IPS-11a (cell line): ENCODE data around the gene TYRP1.

Source experiments
- H3K4me3 ChIP-seq: one replicate; pipeline ENCODE4 v1.5.1; 2013; ENCODE audit warnings: low read depth, low read length, control low read depth

The TYRP1 gene

DNA sequence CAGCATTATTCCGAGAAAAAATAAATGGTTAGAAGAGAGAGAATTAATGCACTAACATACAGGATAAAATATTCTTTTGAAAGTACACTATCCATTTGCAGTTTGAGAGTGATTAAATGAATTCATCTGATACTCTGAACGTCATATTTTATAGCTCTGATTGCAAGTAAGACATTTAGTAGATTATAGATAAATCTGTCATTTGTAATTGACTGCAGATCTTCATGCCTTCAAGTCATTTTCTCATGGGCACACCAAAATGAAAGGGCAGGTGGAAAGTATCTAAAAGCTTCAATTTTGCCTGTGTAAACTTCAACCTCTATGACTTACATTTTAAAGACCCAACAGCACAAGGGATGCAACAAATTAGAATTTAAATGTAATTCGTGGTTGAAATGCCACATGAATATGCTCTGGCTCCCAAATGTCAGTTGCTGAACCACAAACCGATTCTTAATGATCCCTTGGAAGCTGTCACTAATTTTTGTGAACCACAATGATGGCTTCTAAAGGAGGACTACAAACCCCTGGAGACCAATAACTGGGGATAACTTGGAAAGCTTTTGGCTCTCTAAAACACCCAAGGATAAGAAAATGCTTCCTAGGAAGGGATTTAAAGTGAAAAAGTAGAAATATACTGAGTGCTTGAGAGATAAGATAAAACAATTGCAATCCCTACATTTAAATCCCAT, 3.9 kb downstream of the TYRP1 start:
- no peak overlapping the region for H3K4me3 ChIP-seq

DNA sequence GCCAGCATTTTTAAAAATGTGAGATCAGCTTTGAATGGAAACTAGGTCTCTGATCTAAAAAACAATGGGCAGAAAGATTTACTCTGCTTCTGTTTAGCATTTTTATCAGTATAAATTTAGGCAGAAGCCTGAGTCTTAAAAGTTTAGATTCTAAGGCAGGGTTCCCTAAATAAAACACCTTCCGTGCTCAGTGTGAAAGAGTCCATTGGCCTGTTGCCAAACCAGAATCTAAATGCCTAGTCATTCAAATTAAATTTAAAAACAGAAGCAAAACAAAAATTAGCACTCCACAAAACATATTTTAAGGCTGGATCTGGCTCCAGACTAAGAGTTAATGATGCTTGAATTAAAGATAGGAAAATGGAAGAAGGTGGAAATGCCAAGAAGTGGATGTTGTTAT, 4.5 kb downstream of the TYRP1 start:
- no peak overlapping the region for H3K4me3 ChIP-seq

DNA sequence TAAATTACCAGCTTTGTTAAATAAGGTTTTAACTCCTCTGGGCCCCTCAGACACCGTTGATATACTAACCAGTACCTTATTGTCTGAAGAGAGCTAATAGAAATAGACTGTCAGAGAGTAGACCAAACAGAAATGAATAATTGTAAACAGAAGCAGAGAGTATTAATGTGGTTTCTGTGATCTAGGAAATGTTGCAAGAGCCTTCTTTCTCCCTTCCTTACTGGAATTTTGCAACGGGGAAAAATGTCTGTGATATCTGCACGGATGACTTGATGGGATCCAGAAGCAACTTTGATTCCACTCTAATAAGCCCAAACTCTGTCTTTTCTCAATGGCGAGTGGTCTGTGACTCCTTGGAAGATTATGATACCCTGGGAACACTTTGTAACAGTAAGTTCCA, 5.1 kb downstream of the TYRP1 start:
- H3K4me3 ChIP-seq, result no peak overlapping the region

DNA sequence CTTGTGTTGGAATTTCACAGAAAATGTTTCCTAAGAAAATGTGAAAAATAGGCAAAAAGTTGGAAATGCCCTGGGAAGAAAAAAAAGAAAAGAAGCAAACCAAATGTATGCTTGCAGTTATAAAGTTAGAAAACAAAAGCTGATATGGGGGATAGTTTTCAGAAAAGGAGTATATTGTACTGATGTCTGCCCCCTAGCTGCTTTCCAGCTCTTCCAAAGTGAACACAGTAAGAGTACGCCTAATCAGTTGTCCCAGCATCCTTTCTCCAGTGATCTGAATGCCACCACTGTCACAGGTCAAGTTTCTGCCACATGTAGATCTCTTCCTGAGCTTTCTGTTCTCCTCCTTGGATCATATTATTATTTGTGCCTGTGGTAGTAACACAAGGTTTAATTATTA, 5.8 kb downstream of the TYRP1 start:
- H3K4me3 ChIP-seq, result no peak overlapping the region

DNA sequence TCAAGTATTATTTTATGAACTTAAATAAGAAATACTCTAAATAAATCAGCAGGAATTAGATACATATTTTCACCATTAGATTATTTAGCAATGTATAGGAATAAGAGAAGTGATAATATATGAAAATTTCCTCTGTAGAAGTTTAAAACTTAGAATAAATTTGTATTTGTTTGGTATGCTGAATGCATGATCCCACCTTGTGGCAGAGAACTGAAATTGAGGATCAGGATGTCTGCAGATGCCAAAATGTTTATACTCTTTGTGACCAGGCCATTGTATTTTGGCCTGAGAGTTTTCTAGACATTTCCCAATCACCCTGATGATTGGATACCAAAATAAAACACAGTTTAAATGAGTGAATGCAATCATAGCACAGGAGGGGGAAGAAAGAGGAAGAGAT, 6.3 kb downstream of the TYRP1 start:
- H3K4me3 ChIP-seq, result no peak overlapping the region

DNA sequence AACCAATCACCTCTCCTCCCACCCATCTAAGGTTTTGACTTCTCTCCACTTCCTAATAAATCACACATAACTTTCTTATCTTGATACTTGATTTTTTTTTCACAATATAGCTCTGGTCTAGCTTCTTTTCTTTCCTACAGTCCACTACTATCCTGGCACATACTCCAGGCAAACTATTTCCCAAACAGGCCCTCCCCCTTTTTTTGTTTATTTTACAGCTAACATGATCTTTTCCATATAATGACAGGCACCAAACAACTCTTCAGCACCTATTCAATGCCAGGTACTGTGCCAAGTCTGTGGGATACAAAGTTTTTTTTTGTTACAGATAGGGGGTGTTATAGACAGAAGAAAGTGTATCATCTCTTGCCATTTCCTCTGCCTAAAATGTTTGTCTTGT, 7.9 kb downstream of the TYRP1 start:
- no peak overlapping the region for H3K4me3 ChIP-seq

DNA sequence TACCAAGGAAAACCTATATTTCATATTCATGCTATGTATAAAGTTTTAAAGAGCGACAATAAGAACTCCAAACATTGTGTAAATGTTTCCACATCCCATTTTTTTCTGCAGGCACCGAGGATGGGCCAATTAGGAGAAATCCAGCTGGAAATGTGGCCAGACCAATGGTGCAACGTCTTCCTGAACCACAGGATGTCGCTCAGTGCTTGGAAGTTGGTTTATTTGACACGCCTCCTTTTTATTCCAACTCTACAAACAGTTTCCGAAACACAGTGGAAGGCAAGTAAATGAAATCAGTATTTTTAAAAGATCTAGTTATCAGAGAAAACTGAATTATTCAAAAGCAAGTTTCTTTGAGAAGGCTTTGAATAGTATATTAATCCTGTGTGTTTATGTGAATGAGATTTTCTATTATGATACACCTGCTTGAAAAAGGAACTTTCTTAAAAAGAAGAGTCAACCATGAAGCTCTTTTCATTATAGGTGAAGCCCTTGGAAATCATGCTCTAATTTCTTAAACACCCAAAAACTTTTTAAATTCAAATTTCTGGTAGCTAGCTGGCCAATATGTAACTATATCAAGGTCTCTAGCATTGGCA, 9.1 kb downstream of the TYRP1 start:
- H3K4me3 ChIP-seq, result no peak overlapping the region

DNA sequence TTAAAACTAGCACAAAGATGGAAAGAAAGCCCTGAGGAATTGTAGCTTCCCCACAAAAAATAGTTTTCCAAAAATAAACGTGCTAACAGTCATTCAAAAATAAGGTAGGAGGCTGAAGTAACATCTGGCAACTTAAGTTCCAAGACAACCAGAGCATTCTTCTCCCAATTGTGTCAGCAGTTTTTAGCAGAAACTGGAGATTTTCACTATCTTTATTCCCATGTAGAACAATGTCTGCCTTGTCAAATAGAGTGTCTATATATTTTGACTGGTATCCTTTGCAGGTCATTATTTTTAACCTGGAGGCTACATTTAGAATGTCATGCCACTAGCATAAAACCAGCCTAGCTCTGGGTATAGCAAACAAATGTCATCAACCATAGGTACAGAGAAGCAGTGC, 10.8 kb downstream of the TYRP1 start:
- H3K4me3 ChIP-seq, result no peak overlapping the region

DNA sequence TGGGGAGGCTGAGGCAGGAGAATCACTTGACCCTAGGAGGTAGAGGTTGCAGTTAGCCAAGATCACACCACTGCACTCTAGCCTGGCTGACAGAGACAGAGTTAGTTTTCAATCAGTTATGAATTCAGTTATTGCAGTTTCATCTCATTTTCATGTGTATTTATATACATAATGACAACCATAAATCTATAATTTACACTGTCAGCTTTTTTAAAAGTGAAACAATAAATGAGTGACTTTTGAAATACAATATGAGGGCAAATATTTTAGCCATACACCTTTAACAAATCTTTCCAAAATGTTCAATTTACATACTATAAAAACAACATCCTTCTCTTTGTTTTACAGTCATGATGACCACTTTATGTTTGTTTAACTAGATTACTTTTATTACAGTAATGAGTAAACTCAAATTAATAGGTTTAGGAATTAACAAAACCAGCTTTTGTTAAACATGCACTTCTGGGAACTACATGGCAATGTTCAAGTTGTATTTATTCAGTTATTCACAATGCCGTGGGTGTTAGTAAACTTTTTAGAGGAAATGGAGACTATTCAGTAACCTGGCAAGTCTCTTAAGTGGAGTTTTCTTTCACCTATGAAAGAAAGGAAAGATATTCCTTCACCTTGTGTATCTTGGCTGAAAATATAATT, 12.7 kb downstream of the TYRP1 start:
- no peak overlapping the region for H3K4me3 ChIP-seq

DNA sequence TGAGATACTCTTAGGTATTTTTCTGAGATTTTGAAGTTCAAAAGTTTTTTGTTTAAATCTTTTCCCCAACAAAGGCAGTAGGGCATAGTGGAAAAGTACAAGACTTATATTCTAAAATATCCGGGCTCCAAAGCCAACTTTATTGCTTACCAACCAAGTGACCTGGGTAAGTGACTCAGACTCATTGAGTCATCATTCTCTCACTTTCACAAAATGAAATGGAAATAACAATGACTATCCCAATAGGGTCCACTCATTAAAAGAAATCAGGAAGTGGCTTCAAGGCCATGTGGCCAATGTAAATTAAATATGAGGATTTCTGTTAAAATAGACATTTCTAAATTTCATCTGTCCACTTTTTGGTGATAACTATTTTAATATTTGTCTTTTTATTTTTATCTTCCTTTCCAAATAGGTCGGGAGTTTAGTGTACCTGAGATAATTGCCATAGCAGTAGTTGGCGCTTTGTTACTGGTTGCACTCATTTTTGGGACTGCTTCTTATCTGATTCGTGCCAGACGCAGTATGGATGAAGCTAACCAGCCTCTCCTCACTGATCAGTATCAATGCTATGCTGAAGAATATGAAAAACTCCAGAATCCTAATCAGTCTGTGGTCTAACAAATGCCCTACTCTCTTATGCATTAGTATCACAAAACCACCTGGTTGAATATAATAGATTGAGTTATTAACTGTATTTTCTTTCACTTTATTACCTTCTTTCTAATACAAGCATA, 15.5 kb downstream of the TYRP1 start:
- H3K4me3 ChIP-seq, result no peak overlapping the region

DNA sequence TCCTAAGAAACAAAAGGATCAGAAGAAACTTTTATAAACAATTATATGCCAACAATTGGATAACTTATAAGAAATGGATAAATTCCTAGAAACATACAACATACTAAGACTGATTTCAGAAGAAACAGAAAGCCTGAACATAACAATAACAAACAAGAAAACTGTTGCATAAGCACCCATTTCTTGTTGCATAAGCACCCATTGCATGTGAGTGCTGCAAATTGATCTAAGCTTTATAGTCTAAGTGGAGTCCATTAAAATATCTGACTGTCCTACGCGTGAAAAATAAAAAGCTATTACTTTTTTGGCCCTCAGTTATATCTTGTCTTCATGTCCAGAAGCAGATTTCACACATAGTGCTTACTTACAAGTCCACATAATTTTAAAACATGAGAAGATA, 19.3 kb downstream of the TYRP1 start:
- no peak overlapping the region for H3K4me3 ChIP-seq

DNA sequence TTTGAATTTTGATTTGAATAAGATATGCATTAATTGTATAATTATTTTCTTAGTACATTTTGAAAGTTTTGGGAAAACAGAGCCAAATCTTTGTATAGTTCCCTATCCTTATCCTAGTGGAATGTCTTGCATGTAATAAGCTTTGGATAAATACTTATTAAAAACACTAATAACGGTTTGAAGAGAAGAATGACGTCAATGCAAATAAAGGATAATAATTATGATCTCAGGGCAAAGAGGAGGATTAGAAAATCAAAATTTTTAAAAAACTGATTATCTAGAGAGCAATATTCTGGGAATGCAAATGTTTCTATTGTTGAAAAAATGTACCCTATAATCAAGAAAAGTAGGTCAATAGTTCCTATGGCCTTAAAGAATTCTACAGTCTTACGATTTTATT, 22.1 kb downstream of the TYRP1 start:
- no peak overlapping the region for H3K4me3 ChIP-seq

DNA sequence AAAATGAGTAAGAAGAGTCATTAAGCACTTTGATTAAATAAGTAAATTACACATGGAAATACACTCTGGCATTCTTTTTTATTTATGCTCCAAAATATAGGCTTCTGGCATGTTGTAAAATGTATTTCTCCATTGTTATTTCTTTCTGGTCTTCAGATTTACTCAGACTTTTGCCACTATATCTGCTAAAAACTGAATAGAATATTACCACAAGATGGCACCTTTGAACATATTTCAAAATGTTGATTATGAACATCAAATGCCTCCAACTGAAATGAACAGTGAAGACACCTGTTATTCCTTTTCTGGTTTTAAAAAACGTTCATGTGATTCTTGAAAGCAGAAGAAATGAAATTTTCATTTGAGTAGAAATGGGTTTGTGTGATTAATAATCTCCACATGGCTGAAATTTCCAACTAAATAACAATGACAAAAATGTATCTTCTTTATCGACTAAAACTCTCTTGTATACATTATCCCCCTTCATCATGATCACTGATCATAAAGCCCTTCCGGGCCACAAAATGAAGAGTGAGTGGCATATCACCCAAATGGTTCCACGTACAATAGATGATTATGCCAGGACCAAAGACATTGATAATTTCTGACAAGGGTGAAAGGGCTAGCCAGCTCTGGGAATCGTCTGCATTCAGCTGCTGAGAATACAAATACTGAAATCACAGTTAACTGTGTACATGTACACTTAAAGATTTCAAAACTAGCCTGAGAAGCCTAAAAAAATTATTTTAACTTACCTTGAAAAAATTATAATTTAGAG, 23.8 kb downstream of the TYRP1 start:
- H3K4me3 ChIP-seq, result no peak overlapping the region

DNA sequence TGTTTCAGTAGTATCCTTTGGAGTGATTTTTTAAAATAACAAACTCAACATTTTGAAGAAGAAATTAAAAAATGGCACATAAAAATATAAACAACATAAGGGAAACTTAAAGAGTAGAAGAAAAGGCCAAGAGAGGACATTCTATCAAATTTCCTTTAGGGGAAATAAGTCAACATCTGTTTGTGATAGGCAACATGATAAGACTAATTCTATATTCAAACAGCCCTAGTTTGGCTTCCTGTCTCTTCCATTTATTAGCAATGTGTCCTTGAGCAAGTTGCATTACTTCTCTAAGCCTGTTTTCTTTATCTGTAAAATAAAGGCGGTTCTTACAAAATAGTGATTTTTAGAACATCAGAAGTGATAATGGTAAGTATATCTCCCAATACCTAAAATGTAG, 24.7 kb downstream of the TYRP1 start:
- no peak overlapping the region for H3K4me3 ChIP-seq

DNA sequence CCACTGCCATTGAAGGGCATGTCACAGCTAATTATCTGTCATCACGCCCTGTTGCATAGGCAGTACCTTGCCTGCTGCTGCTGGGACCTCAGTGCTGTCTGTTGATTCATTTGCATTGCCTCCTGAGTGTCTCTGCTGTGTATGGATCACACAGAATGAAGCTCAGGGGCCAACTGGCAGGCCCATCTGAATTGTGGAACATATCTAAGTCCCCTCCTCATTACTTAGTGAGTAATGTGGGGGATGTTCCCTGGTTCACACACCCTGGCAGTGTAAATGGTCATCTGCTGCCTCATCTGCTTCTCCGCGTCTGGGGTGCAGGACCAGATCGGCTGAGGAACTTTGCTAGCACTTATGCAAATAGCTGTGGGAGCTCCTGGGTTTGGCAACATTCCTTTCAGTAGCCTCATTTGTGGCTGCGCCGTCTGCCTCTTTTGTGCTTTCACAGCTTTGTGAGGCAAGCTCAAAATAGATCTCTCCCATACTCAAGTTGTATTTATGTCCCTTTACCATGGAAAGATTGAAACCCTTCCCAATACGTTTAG, 25.4 kb downstream of the TYRP1 start:
- peak overlapping the region; percentile 5 for H3K4me3 ChIP-seq

DNA sequence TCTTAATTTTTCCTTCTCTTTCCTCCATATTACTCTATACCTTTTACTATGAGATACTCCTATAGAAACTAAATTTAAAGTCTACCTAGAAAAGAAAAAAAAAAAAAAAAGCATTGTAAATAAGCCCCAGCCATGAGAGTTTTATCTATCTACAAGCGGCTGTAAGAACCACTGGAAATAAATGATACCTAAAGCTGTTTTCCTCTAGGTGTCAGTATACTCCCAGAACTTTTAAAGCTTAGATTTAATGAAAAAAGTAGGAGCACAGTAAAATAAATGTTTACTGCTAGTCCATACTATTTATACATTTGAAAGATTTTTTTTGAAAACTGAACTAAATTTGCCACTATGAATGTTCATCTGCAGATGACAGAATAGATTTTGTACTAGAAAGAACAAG, 26.2 kb downstream of the TYRP1 start:
- no peak overlapping the region for H3K4me3 ChIP-seq

DNA sequence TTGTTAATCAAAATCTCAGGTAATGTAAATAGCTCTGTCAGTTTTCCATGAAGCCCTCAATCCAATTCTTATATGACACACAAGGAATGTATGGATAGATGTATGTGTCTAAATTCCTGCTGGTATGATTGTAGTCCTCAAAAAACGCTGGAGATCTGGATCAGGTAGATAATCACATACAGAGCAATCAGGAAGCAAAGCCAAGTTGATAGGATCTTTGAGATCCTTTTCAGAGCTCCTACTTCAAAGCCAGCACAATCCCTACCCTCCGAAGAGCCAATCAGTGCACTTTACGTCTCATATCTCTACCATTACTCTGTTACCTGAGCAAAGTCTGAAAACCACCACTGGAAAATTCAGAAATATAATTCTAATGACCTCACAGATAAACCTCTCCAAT, 27.4 kb downstream of the TYRP1 start:
- H3K4me3 ChIP-seq, result no peak overlapping the region

DNA sequence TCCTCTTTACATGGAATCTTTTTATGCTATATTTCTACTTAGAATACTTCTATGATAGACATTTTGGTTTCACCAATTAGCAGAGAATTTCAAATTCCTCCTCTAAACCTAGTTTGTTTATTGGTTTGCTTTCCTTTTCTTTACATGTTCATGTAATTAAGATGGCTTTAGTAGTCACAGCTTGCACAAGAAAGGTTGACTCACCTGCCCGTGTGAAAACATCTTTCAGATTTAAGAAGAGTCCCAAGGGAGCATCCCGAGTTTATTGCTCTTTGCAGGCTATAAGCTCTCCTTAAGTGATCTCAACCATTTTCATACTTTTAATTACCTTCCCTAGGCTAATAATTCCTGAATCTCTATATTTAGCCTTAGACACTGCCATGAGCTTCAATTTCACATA, 28.9 kb downstream of the TYRP1 start:
- no peak overlapping the region for H3K4me3 ChIP-seq

DNA sequence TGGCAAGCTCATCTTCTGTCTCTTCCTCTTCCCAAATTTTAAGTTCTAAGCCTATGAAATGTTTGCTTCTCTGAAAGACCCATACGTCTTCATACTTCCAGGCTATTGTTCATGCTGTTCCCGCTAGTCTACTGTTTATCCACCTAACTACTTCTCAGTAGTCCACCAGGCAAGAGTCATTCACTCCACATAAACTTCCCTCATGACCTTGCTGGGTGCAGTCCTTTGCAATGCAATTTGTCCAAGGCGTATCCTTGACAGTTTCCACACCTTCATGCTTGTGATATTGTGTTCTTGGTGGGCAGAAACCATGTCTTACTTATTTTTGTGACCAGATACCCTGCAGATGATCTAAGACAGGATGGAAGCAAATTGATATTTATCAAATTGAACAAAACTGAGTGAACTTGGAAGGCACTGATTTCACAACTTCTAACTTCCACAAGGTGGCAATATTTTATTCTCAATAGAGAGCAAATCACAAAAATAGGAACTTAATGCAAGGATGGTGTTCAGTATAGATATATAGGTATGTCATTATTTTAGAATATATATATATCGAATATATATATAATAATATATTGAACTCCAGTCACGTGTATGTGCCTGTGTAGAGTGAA, 30.3 kb downstream of the TYRP1 start:
- H3K4me3 ChIP-seq, result no peak overlapping the region

DNA sequence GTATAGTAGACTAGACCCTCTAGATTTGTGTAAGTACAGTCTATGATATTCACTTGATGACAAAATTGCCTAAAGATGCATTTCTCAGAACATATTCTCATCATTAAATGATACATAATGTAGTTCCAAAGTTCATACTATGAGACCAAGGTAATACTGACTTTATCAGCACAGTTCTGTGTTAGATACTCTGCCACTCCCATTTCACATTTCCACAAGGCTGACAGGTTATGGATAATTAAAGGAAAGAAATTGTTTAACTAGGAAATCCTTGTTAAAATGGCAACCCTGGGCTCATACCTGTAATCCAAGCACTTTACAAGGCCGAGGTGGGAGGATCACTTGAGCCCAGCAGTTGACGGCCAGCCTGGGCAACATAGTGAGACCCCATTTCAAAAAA, 33.6 kb downstream of the TYRP1 start:
- H3K4me3 ChIP-seq, result no peak overlapping the region
